ENCODE data around the gene KRTAP10-11.

GRCh38 chr21:44628707-44629391 lies 17.4 kb upstream of the KRTAP10-11 start:
- no peak for TF ChIP-seq CTCF (IDR thresholded peaks at IDR 0.05; ENCODE audit: low read depth, low read length, missing input control)
- TF ChIP-seq REST (IDR thresholded peaks at IDR 0.05) = no peak
- no peak for TF ChIP-seq RXRA (IDR thresholded peaks at IDR 0.05)
- no peak for TF ChIP-seq HNF4A (conservative IDR thresholded peaks at IDR 0.05)
- TF ChIP-seq ATF3 (IDR thresholded peaks at IDR 0.05) = no peak
- no peak for TF ChIP-seq GABPA (IDR thresholded peaks at IDR 0.05 in 1 of 2, conservative IDR thresholded peaks at IDR 0.05 in 1 of 2)
- no peak for TF ChIP-seq YY1 (IDR thresholded peaks at IDR 0.05)
- no peak for TF ChIP-seq ZBTB33 (IDR thresholded peaks at IDR 0.05)

Measured in liver (tissue), 3 donors.